B cell (primary cell): Measurements from ENCODE around the gene MROH9.

Experiments
- CTCF ChIP-seq: fragments of 200-600 bp; IDR thresholded peaks from one replicate; pipeline ENCODE4 v1.8.0; 2022; ENCODE audit warnings: antibody characterized with exemption, mild to moderate bottlenecking
- EZH2 ChIP-seq: IDR thresholded peaks from 2 replicates; pipeline ENCODE4 v1.6.1; 2012; ENCODE audit warnings: borderline replicate concordance, low read depth, mild to moderate bottlenecking, moderate library complexity, low read length; ENCODE audit not compliant: insufficient read depth, poor library complexity, severe bottlenecking

DNA sequence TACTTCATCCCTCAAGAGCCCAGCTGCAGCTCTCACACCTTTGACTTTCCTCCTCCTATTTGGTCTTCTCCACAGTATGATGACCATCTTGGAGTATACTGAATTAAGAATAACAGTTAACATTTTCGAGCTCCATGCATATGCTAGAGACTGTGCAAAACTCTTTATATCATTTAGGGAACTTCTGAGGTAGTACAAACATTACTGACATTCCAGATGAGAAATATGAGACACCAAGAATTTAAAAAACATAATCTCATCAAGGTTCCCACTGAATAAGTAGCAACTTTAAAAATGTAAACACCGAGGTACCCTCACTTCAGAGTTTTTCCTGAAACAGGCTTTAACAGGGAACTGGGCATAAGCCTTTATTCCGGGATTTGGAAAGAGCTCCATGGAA lies 178.0 kb downstream of the MROH9 start:
- TF ChIP-seq CTCF (no peak), EZH2 (no peak)
